ENCODE data around the gene PTPRA. TPM values are rescaled to one million over a fixed set of nuclear protein-coding genes. Genes with fewer than 3 reads are reported as not detected.

PTPRA gene
- total and polyA plus RNA-seq, 9 of the 15 experiments (the other 6 are each of a cell fraction or from before 2014, with no cell fraction given), result 3.4 to 80.5 (median 28.0) TPM

DNA sequence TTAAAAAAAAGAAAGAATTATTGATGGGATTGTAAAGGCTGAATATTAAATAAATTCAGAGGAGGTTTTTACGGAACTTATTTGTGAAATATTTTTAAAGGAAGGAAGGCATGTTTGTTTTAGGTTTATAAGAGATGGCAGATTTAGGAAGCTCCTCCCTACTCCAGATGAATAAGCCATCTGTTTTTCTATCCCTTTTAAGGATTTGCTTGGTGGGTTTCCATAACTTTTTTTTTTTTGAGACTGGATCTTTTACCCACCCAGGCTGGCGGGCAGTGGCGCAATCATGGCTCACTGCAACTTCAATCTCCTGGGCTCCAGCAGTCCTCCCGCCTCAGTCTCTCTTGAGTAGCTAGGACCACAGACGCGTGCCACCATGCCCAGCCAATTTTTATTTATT lies 30.4 kb downstream of the PTPRA start:
- POLR2A ChIA-PET, result interaction anchor here (0.6 to 0.9 kb wide), 2 partner anchors 9 to 31 kb away, joined by 3 to 4 read pairs; no protein-coding TSS in a partner anchor
- no peaks in the 10 kb centered on the region for H4K20me1 ChIP-seq (replicated peaks; ENCODE audit: control insufficient read depth, insufficient read depth, low read length)
- TF ChIP-seq NFE2L1 (tag; IDR thresholded peaks at IDR 0.05; ENCODE audit: borderline replicate concordance, low read depth) (no peak), TARDBP (IDR thresholded peaks at IDR 0.05) (no peak), SMARCA4 (IDR thresholded peaks at IDR 0.05) (no peak), MYNN (IDR thresholded peaks at IDR 0.05) (no peak), MYNN (CRISPR knock-in tag; IDR thresholded peaks at IDR 0.05) (no peak), CHD1 (IDR thresholded peaks at IDR 0.05; ENCODE audit: low read length) (no peak), JUND (IDR thresholded peaks at IDR 0.05; ENCODE audit: borderline replicate concordance, low read depth, low read length) (no peak), JUND (tag; IDR thresholded peaks at IDR 0.05; ENCODE audit: borderline replicate concordance, low read depth, low read length) (no peak), TAL1 (IDR thresholded peaks at IDR 0.05) (no peak), L3MBTL2 (IDR thresholded peaks at IDR 0.05) (no peak), TEAD4 (IDR thresholded peaks at IDR 0.05; ENCODE audit: low read length) (no peak), TEAD4 (CRISPR knock-in tag; IDR thresholded peaks at IDR 0.05; ENCODE audit: borderline replicate concordance) (no peak), SREBF2 (CRISPR knock-in tag; IDR thresholded peaks at IDR 0.05) (no peak)
- TF ChIP-seq, protein P1, sequence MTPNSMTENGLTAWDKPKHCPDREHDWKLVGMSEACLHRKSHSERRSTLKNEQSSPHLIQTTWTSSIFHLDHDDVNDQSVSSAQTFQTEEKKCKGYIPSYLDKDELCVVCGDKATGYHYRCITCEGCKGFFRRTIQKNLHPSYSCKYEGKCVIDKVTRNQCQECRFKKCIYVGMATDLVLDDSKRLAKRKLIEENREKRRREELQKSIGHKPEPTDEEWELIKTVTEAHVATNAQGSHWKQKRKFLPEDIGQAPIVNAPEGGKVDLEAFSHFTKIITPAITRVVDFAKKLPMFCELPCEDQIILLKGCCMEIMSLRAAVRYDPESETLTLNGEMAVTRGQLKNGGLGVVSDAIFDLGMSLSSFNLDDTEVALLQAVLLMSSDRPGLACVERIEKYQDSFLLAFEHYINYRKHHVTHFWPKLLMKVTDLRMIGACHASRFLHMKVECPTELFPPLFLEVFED (CRISPR knock-in tag; conservative IDR thresholded peaks at IDR 0.05), result no peak
- TF ChIP-seq, protein P2, sequence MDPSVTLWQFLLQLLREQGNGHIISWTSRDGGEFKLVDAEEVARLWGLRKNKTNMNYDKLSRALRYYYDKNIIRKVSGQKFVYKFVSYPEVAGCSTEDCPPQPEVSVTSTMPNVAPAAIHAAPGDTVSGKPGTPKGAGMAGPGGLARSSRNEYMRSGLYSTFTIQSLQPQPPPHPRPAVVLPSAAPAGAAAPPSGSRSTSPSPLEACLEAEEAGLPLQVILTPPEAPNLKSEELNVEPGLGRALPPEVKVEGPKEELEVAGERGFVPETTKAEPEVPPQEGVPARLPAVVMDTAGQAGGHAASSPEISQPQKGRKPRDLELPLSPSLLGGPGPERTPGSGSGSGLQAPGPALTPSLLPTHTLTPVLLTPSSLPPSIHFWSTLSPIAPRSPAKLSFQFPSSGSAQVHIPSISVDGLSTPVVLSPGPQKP (CRISPR knock-in tag; IDR thresholded peaks at IDR 0.05), result no peak
- TF ChIP-seq, protein P3, sequence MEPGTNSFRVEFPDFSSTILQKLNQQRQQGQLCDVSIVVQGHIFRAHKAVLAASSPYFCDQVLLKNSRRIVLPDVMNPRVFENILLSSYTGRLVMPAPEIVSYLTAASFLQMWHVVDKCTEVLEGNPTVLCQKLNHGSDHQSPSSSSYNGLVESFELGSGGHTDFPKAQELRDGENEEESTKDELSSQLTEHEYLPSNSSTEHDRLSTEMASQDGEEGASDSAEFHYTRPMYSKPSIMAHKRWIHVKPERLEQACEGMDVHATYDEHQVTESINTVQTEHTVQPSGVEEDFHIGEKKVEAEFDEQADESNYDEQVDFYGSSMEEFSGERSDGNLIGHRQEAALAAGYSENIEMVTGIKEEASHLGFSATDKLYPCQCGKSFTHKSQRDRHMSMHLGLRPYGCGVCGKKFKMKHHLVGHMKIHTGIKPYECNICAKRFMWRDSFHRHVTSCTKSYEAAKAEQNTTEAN (CRISPR knock-in tag; IDR thresholded peaks at IDR 0.05), result no peak
- TF ChIP-seq, protein P4, sequence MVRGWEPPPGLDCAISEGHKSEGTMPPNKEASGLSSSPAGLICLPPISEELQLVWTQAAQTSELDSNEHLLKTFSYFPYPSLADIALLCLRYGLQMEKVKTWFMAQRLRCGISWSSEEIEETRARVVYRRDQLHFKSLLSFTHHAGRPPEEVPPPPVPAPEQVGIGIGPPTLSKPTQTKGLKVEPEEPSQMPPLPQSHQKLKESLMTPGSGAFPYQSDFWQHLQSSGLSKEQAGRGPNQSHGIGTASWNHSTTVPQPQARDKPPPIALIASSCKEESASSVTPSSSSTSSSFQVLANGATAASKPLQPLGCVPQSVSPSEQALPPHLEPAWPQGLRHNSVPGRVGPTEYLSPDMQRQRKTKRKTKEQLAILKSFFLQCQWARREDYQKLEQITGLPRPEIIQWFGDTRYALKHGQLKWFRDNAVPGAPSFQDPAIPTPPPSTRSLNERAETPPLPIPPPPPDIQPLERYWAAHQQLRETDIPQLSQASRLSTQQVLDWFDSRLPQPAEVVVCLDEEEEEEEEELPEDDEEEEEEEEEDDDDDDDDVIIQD (CRISPR knock-in tag; IDR thresholded peaks at IDR 0.05), result no peak
- TF ChIP-seq, protein P5, sequence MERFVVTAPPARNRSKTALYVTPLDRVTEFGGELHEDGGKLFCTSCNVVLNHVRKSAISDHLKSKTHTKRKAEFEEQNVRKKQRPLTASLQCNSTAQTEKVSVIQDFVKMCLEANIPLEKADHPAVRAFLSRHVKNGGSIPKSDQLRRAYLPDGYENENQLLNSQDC (CRISPR knock-in tag; IDR thresholded peaks at IDR 0.05), result no peak
- TF ChIP-seq, protein P6, sequence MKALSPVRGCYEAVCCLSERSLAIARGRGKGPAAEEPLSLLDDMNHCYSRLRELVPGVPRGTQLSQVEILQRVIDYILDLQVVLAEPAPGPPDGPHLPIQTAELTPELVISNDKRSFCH (CRISPR knock-in tag; IDR thresholded peaks at IDR 0.05), result no peak
- TF ChIP-seq, protein P6 (tag; IDR thresholded peaks at IDR 0.05), result no peak
- no peak for ATAC-seq
- H3K27ac ChIP-seq (ENCODE audit: extremely low read depth, low read depth, low read length), result no peak overlapping the region
- H3K9me3 ChIP-seq (replicated peaks; ENCODE audit: control insufficient read depth, insufficient read depth, low read depth, low read length), result no peaks in the 10 kb centered on the region; the same call in 1 of the 2 replicates
- H3K4me1 ChIP-seq (replicated peaks in 1 of 2; ENCODE audit: control insufficient read depth in 2 of 2, insufficient read depth in 2 of 2, low read length in 2 of 2), result no peaks in the 10 kb centered on the region; a peak in 1 of 5 replicates
- no peak overlapping the region for H2AFZ ChIP-seq (ENCODE audit: low read depth, low read length)
- no peaks in the 10 kb centered on the region for H3K27me3 ChIP-seq (ENCODE audit: control insufficient read depth in 2 of 2, insufficient read depth in 2 of 2, low read length in 2 of 2)
- no peak overlapping the region for H3K9ac ChIP-seq (ENCODE audit: insufficient read depth in 1 of 2, low read depth in 2 of 2, low read length in 2 of 2)
- no peak for FAIRE-seq
- H3K36me3 ChIP-seq (ENCODE audit: control insufficient read depth, insufficient read depth, low read length), result no peaks in the 10 kb centered on the region
- 97% methylated on average over 5 of the region's 6 CpGs for WGBS (ENCODE audit: insufficient coverage, low coverage, missing lambda C conversion rate)
- CTCF ChIA-PET (ENCODE audit: low intra/inter-chr PET ratio), result interaction anchor here (0.7 kb wide), 1 partner anchor 31 kb away, joined by 4 read pairs; no protein-coding TSS in a partner anchor
- BruUV-seq (replicated peaks), result no TSS peak
- H3K79me2 ChIP-seq (ENCODE audit: control insufficient read depth, insufficient read depth, low read length), result peaks cover 49% of the 10 kb centered on the region
- in situ Hi-C loops (cut with MboI) (no loop called here), intact Hi-C loops (cut with micrococcal nuclease) (no loop called here)
- DNase-seq (ENCODE audit: extremely low read depth in 1 of 4, low spot score in 3 of 4), result no peak
- no peak overlapping the region for H3K4me2 ChIP-seq (ENCODE audit: insufficient read depth, low read length)
- no peaks in the 10 kb centered on the region for H3K9me1 ChIP-seq (ENCODE audit: control insufficient read depth, insufficient read depth, low read length)
- H3K4me3 ChIP-seq, result no peak overlapping the region

Data from K562 (cell line).